IPS DF 4.7 (cell line): ENCODE measurements around the gene RNF144A.

Source experiments
- DNase-seq: peaks from one replicate; pipeline ENCODE4 v3.0.0-alpha.2; 2013; ENCODE audit warnings: low spot score; ENCODE audit errors: extremely low read depth

The RNF144A gene

DNA sequence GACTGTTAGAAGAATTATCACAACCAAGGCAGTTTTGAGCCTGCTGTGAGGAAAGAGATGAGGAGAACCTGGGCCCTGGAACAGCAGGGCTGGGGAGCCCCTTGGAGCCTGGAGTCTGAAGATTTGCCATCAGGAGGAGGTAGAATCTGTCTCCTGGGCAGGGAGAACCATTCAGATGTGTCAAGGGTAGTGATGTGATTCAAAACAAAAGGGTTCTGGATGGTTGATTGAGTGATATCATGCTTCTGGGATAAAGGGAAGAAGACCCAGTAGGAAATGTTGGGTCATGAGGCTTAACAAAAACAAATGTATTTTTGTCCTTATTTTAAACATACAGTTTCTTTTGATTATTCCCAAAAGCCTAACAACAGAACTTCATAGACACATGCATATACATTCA is 28.6 kb downstream of the RNF144A start:
- no peak for DNase-seq

DNA sequence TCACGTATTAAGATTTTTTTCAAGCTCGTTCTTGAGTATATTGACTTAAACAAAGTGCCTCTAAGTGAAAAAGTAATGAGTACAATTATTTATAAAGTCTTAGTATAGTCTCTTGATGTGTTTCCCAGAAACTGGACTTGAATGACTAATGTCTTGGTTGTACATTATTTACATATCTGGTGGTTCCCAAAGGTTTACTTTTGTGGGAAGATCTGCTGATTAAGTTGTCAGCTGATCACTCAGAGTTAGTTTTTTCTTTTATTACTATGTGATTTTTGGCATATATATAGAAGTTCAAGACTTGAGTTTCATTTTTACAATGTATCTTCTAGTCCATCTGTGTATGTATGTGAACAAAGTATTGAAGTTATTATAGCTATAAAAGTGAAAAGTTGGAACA is 29.5 kb downstream of the RNF144A start:
- DNase-seq: no peak

DNA sequence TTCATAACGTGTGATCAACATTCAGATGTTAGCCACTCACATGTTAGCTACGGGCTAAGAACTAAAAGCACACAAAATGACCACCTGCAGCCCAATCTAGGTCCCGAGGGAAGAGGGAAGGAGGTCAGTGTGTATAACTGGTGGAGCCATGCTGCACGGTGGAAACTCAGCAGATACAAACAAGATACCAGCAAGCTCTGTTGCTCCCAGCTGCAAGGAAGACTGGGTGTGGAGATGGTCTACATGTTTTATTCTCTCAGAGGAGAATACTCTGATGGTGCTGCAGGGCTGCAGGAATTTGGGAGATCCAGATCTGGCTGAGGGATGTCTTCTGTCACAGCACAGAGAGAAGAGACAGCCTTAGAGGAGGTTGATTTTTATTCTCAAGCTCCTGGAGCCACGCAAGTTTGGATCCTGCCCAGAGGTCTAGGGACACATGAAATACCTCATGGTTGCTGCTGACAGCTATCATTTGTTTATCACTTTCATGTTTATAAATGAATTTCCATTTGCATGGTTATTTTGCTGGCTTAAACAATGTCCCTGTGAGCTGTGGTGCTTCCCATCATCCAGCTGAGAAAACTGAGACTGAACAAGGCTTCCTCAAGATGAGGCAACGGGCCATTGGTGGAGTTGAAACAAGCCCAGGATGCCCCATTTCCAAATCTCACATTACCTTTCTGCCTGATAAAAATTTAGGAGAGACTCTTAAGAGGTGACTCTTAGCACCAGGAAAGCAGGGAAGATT is 30.9 kb downstream of the RNF144A start:
- no peak for DNase-seq

DNA sequence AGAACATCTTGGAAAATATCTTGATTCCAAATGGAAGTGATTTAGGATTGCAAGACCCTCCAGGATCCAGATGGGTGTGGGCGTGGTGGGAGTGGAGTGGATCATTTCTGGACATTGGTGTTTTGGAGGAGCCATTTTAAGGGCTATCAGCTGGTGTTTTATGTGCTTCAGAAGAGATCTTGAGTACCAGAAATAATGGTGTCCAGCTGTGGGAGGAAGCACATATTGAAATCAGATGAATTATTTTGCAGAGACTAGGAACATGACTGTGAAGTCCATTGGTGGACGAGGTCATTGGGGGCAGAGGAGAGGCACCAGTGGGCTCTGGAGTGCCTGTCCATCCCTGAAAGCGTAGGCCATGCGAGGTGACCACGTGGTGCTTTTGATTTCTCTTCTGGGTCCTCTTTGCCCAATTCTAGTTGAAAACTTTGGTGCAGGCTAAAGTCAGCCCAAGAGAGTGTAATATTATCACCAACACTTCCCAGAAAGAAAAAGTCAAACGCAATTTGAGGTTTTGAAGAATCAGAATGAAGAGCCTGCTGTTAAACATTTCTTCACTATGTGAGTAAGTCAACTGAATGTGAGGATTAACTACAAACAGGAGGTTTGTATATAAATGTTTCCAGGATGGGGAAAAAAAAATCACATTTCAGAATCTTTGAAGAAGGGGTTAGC is 31.6 kb downstream of the RNF144A start:
- DNase-seq: no peak

DNA sequence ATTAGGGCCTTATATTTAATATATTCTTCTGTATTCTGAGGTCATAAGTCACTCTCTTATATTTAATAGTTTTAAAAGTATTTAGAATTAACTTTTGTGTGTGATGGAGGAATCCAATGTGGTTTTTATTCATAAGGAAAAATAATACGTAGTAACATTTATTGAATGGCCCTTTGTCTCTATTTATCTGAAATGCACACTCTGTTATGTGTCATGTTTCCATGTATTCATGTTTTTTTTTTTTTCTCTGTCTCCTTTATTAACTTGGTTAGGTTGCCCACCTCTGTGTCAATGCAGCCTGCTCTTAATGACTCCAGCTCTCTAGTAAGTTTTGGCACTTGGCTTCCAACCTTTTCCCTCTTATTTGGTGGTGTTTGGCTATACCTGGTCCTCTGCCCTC is 33.8 kb downstream of the RNF144A start:
- no peak for DNase-seq

DNA sequence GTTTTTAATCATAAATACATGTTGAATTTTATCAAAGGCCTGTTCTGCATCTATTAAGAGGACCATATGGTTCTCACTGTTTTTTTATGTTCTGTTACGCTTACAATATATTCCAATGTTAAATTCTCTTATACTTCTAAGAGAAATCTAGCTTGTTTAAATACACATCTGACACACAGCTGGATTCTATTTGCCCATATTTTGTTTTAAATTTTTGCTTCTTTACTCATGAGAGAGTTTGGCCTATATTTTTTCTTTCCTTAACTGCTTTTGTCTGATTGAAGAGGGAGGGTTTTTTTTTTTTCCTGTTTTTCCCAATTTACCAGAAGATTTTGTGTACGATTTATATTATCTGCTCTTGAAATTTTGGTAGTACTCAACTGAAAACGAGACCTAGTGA is 34.9 kb downstream of the RNF144A start:
- no peak for DNase-seq

DNA sequence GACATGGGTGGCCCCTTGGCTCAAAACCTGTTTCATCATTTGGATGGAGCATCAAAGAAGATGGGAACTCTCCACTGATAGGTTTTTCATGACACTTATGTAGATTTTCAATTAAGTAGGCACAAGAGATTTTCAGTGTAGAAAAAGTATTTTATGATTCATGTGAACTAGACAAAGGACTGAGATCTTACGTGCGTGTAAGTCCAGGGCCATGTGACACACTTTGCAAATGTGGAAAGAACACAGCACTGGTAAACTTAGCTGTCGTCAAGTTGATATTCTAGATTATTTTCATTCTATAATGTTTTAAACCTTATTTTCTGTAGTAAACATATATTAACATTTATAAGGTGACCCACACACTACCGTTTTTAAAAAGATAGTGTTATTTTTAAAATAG is 37.4 kb downstream of the RNF144A start:
- no peak for DNase-seq

DNA sequence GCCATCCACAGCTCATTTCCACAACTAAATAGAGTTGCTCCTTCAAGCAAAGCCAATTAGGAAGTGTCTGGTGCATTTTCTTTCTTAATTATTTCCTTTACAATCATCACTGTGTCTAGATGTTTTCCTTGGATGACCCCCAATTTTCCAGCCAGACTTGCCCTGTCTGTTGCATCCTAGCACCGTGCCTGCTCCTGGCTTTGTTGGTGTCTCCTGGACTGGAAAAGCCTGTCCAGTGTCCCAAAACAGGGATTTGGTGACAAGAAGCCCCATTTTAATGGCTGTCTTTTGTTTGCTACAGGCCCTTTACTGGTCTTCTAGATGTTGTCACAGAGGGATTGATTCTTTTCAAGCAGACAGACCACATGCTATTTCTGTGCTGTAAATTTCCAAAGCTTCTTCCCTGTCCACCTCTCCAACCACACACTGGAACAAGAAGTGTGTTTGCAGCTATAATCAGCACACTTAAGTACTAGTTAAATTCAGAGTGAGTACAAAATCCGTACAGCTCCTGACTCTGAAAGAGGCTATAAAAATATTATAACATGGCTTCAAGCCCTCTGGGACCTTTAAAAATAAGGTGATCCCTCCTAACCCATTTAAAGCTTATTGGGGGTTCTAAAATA is 38.4 kb downstream of the RNF144A start:
- DNase-seq: no peak

DNA sequence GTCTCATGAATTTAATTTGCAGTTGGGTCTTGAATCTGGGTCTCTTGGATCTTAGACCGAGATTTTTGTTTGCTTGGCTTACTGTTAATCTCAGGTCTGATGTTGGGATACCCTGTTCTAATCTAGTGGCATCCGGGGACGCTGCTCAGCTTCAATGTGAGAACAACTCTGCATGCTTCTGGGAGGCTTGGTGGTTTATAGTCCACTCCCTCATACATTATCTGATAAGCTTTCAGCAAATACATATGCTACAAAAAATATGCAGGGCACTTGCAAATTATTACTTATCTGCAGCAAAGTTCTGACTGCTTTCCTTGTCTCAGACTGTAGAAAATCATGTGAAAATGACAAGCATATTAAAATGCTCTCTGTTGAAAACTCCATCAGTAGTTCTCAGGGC is 39.4 kb downstream of the RNF144A start:
- no peak for DNase-seq

DNA sequence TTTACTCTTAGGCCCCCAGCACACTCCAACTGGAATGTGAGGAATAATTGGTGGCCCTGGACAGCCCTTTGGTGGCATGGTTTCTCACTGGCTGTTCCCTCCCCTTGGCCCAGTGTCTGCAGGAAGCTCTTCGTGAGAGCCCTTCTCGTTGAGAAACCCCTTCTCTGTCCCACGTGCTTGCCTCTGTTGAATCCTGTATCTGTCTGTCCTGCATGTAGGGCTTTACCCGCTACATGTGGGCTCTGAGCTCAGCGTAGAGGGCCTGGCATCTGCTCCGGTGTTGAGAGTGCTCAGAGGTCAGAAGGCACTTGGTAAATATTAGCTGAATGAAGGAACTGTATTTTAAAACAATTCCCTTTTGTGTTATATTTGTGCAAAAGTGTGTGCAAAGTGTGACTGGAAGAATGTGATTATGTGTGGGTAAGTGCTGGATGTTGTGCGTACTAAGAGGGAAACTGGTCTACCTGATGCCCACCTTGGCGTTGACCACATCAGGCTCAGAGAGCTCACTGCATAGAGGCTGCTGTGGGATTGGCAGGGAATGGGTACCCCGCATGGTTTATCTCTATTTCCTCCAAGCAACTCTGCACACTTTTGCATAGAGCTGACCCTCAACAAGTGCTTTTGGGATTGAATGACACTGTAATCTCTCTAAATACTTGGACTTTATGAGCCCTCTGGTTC is 40.0 kb downstream of the RNF144A start:
- no peak for DNase-seq

DNA sequence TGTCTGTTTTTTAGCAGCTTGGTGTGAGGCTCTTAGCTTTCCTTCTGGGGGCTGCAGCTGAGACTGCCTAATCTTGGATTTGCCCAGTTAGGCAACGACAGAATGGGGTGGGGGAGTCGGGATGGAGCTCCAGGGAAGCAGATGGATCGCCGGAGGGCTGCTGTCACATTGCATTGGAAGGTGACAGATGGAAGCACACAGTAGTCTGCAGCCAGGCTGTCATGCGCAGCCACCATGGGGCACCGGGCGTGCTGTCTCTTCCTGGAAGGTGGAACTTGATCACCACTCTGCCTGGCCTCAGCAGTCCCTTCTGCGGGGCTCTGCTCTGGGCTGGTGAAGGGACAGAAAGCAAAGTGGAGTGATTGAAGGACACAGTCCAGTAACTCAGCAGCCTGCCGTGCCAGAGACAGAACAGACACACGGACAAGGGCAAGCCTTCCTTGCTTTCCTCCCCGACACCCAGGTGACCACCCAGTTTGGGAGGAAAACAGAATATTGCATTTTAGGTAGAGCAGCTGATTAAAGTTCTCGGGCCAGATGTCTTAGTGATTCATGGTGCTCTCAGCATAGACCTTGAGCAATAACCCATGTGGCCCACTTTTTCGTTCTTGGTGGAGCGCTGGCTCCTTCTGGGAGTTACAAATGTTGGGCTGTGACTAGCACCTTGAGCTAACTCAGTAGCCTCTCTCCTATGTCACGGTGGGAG is 40.9 kb downstream of the RNF144A start:
- no peak for DNase-seq

DNA sequence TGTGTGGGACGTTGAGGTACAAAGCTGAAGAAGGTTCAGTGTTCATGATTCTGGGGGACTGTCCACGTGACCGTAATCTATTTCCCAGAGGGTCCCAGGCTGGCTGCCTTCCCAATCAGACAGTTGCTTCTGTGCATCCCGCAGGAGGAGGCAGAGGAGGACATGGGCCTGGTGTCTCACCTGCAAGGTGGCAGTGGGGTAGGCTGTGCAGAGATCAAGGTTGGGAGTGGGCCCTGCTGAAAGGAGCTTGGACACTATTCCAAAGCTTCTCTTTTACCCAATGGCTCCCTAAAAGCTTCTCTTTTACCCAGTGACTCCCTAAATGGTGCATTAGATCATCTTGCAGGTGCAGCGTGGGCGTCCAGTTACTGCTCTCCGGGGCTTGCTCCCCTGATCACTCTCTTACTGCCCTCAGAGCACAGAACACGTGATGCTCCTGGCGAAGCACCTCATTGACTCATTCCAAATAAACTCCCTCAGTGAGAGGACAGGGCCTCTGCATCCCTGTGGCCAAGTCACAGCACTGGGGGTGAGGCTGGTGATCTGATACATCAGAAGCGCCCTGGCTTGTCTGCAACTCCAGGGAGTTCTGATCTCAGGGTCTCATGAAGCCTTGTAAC is 41.5 kb downstream of the RNF144A start:
- no peak for DNase-seq

DNA sequence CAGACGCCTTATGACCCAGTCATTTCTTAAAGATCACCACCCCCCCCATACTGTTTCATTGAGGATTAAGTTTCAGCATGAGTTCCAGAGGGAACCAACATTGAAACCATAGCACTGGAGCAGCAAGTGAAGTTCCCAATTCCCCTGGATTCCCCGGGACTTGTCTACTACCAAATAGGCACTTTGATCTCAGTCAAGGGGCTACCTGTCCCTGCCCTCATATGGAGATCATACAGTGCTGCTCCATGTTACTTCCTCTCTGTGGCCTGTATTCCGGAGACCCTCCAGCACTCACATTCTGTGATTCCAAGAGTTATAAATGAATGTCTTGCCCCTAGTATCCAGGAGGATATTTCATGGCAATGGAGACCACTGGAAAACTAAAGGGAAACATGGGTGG is 42.5 kb downstream of the RNF144A start:
- no peak for DNase-seq

DNA sequence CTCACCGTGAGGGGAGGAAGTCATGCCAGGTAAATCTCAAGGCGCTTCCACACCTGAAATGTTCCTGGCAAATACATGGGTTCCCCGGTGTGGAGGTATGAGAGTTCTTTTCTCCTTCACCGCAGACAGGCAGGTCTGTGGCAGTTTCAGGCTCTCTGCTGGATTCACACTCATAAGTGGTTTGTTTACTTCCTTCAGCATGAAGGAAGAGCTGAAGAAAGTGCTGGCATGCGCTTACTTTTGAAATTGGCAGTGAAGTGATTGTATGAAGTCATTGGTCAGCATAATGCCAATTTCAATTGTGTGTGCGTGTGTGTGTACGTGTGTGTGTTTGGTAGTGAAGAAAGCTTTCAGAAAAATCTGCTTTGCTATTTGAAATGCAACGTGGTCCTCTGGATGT is 43.4 kb downstream of the RNF144A start:
- DNase-seq: no peak

DNA sequence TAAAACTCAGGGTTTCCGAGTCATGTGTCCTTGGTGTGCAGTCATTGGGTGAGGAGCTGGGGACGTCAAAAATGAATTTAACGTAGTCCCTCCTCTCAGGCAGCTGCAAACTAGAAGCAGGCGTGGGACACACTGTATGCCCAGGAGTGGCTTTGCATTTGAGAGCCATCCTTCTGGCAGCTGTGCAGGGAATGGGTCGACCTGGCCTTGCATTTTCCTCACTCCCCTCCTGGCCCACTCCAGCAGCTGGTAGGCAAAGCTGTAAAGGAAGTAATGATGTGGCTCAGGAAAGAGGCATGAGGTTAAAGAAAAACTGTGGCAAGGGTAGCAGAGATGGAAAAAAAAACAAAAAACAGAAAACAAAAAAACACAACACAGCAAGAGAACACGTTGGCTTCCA is 46.5 kb downstream of the RNF144A start:
- DNase-seq: no peak

DNA sequence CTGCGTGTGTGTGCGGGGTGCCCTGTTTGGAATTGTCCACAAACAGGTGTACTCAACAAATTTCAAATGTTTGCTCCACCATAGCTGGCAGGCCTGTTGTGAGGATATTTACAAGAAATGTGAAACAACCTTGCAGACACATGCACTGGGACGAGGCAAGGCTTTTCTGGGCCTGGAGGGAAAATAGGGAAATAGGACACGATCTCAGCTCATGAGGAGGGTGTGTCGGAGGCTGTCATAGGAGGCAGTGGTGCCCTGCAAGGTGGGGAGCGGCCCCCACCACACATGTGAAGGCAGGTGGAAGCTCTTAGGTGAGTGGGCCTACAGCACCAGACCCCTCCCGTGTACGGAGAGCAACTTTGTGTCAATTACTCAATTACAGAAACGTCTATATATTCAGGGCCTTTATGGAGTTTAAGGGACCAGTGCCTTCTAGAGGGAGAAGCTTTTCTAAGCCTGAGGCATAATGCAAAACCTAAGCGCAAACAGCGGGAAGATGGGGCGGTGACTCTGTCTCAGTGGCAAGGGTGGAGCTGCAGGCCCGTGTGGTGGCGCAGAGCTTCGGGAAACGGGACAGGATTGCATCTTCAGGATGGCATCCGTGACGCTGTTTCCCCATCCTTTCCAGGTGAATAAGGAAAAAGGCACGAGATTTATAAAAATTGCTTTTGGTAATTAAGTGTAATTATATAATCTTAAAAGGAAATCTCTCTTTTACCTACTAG is 48.0 kb downstream of the RNF144A start:
- DNase-seq: no peak

DNA sequence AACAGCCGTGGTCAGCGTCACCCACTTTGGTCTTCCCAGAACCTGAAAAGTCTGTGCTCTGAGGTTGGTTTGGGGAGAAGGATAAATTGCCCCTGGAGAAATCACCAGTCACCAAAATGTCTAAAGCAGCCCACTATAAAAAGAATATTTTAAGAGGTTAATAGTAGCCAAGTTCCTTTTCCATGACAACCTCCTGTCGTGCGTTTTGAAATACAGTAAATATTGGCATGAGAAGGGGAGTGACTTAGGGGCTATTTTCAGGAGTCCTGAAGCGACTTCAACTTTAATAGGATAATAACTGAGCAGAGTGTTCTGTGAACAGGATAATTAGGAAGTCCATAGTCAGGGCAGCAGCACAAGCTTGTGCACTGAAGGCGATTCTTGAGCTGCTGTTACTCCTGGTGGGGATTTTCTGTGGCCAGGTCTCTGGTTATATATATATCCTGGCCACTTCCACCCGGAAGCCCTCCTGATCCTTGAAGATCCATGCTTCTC is 49.3 kb downstream of the RNF144A start:
- no peak for DNase-seq

DNA sequence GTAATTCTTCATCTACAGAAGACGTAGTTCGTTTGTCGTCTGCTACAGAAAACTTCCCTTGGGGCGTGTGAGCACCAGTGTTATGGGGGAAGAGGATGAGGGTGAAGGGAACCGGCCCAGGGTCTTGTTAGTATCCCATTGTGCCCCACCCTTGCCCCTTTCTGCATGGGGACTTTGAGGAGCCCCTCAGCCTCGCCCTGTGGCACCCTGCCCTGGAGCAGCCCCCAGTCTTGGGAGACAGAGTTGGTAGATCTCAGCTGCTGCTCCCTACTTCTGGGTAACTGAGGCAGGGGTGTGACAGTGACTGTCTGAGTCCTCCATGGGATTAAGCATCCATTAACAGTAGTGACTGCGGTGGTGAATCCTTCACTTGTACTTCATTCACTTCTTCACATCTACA is 50.1 kb downstream of the RNF144A start:
- no peak for DNase-seq

DNA sequence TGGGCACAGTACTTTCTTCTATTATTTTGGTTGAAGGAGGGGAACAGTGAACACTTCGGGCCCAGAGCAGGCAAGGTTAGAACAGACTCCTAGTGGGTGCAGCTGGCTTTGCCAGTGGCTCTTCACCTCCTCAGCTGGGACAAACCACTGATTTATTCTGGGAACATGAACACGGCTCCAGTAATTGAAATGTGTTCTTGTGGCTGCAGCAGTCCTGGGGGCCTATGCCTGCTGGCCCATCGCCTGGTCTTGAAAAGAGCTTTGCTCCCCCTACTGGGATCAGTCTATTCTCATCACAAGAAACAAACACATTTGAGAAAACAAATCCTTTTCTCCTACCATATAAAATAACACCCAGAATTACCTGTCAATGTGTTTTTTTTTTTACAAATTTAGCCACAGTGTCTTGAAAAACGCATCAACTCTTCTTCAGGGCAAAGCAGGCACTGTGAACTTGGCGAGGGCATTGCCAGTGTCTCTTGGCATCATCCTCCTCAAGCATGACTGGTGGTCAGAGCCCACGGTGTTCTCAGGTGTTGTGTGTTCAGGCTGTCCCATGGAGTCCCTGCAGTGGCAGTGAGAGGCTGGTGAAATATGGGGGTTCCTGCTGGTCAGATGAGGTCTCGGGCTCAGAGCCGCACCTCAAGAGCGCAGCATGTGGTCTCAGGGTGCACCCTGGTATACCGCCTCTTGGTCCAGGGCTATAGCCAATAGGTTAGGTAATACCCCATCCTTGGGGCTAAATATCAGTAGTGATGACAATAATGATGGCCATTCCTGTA is 51.3 kb downstream of the RNF144A start:
- no peak for DNase-seq

DNA sequence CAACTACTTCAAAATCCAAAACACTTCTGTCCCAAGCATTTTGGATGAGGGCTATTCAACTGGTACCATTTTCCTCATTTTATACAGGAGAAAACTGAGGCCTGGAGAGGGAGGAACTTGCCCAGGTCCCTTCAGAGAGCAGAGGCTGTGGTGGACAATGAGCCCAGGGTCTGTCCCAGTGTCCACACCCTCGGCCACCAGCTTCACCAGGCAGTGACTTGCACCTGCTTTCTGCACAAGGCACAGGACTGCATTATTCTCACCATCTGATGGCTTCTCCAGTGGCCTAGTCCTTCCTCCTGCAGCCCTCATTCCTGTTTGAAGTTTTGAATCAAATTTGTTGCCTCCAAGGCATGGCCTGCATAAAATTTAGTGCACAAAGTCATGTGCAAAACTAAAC is 53.3 kb downstream of the RNF144A start:
- no peak for DNase-seq
